HFF-Myc (cell line): Measurements from ENCODE around the gene ANKS1B.

Experiments used
- DNase-seq: peaks from one replicate; pipeline ENCODE4 v3.0.0-alpha.2; 2011; ENCODE audit warnings: low read depth; ENCODE audit errors: extremely low read depth
- H3K4me3 ChIP-seq: replicated peaks from 2 replicates; pipeline ENCODE4 v1.5.1; 2011; ENCODE audit warnings: low read depth, mild to moderate bottlenecking, control low read depth, low read length
- TF ChIP-seq, protein P1 (sequence below): IDR thresholded peaks from 2 replicates; pipeline ENCODE4 v1.5.1; 2012; ENCODE audit warnings: mild to moderate bottlenecking, low read depth, low read length, control low read depth; ENCODE audit errors: missing control alignments

The ANKS1B gene

GRCh38 chr12:99278899-99279298, 705.8 kb downstream of the ANKS1B start:
- H3K4me3 ChIP-seq = no peak overlapping the region
- no peak for DNase-seq
- TF ChIP-seq, protein P1, sequence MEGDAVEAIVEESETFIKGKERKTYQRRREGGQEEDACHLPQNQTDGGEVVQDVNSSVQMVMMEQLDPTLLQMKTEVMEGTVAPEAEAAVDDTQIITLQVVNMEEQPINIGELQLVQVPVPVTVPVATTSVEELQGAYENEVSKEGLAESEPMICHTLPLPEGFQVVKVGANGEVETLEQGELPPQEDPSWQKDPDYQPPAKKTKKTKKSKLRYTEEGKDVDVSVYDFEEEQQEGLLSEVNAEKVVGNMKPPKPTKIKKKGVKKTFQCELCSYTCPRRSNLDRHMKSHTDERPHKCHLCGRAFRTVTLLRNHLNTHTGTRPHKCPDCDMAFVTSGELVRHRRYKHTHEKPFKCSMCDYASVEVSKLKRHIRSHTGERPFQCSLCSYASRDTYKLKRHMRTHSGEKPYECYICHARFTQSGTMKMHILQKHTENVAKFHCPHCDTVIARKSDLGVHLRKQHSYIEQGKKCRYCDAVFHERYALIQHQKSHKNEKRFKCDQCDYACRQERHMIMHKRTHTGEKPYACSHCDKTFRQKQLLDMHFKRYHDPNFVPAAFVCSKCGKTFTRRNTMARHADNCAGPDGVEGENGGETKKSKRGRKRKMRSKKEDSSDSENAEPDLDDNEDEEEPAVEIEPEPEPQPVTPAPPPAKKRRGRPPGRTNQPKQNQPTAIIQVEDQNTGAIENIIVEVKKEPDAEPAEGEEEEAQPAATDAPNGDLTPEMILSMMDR = no peak

GRCh38 chr12:99277591-99278379, 707.0 kb downstream of the ANKS1B start:
- TF ChIP-seq, protein P1 = no peak
- DNase-seq = no peak

DNA sequence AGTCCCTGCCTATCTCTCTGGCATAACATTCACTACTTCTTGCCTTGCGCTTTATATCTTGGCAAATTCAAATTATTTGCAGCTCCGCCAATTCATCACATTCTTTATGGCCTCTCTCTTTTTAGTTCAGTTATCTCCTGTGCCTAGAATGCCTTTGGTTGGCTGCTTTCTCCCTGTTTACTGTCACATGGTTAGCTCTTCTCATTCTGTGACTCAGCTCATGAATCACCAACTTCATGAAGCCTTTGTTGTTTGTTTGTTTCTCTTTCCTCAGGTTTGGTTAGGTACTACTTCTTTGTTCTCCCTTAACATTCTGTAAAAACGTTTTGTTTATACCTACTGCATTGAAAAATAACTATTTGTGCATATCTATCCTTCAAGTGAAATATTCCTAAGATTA, 713.7 kb downstream of the ANKS1B start:
- TF ChIP-seq, protein P1 = no peak
- no peak for DNase-seq
- H3K4me3 ChIP-seq = no peak overlapping the region

More at GRCh38 chr12:99277591-99278379, 707.0 kb downstream of the ANKS1B start:
- no peak overlapping the region for H3K4me3 ChIP-seq

DNA sequence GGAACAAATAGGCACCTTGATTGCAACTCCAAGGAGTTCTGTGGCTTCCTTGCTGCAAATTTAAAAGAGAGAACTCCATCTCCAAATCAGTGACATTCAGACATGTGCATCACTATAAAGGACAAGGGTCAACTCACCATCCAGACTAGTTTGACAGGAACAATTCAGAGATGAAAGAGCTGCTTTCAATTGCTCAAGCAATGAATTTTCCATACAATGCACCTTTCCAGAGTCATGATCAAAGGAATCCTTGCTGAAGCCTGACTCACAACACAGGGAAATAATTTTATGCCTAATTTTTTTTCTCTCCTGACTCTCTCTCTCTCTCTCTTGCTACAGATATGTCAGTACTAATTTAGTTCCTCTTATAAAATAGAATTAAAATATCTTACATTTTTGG, 717.7 kb downstream of the ANKS1B start:
- DNase-seq = no peak
- H3K4me3 ChIP-seq = no peak overlapping the region
- TF ChIP-seq, protein P1 = no peak

- no peak overlapping the region for H3K4me3 ChIP-seq
- no peak for DNase-seq
- TF ChIP-seq, protein P1 = no peak
Measured at GRCh38 chr12:99265648-99266047, 719.1 kb downstream of the ANKS1B start.

GRCh38 chr12:99261256-99261655, 723.5 kb downstream of the ANKS1B start:
- TF ChIP-seq, protein P1 = no peak
- no peak overlapping the region for H3K4me3 ChIP-seq
- DNase-seq = no peak
